Endothelial cell (in vitro differentiated cells): ENCODE measurements around the gene NUDT9. TPM values are rescaled to one million over a fixed set of nuclear protein-coding genes. Genes with fewer than 3 reads are reported as not detected.
A peak's percentile ranks its signal among the peaks of the same experiment; 100 is the strongest.
"Not testable (repeated sequence)": the region's sequence is repeated elsewhere in the genome, so short reads cannot be mapped to it uniquely, and the experiment has no call there.

Source experiments
- DNase-seq: peaks from one replicate; pipeline ENCODE4 v3.0.0; 2021; ENCODE audit warnings: low spot score
- H3K27ac Mint-ChIP-seq: one replicate; pipeline ENCODE4 v1.8.0; 2021; ENCODE audit warnings: mixed read lengths, inconsistent platforms; ENCODE audit not compliant: unreplicated experiment
- H3K27me3 Mint-ChIP-seq: one replicate; pipeline ENCODE4 v1.8.0; 2021; ENCODE audit warnings: mild to moderate bottlenecking, moderate library complexity, mixed read lengths, inconsistent platforms; ENCODE audit not compliant: unreplicated experiment
- H3K36me3 Mint-ChIP-seq: one replicate; pipeline ENCODE4 v1.8.0; 2021; ENCODE audit warnings: mild to moderate bottlenecking, low read depth, mixed read lengths, inconsistent platforms; ENCODE audit not compliant: unreplicated experiment
- H3K4me1 Mint-ChIP-seq: one replicate; pipeline ENCODE4 v1.8.0; 2021; ENCODE audit warnings: mild to moderate bottlenecking, mixed read lengths, inconsistent platforms; ENCODE audit not compliant: unreplicated experiment
- H3K4me3 Mint-ChIP-seq: one replicate; pipeline ENCODE4 v1.8.0; 2021; ENCODE audit warnings: mild to moderate bottlenecking, mixed read lengths, inconsistent platforms; ENCODE audit not compliant: unreplicated experiment
- H3K9me3 Mint-ChIP-seq: one replicate; pipeline ENCODE4 v1.8.0; 2021; ENCODE audit warnings: mixed read lengths, inconsistent platforms; ENCODE audit not compliant: unreplicated experiment
- CTCF ChIP-seq: fragments of 200-600 bp; sonication (generic); IDR thresholded peaks from one replicate; pipeline ENCODE4 v1.5.0; 2021; ENCODE audit warnings: antibody characterized with exemption; ENCODE audit not compliant: unreplicated experiment
- total RNA-seq: library from RNA; stranded (reverse); fragmentation: NEBNext Ultra II Directional; extraction: Animal tissue kit (Norgen Biotek cat#: 25700); gene quantifications from one replicate; pipeline ENCODE4 v1.2.1, GENCODE V29; 2021; ENCODE audit not compliant: unreplicated experiment

Gene NUDT9
- total RNA-seq, 1 donor from 2014 or later: 16.6 TPM

- H3K4me1 Mint-ChIP-seq: no peaks in the 10 kb centered on the region
- H3K27me3 Mint-ChIP-seq: peaks cover 2% of the 10 kb centered on the region
- no peak for TF ChIP-seq CTCF
- H3K36me3 Mint-ChIP-seq: no peaks in the 10 kb centered on the region
- H3K4me3 Mint-ChIP-seq: no peak overlapping the region
- H3K9me3 Mint-ChIP-seq: peaks cover 3% of the 10 kb centered on the region
- DNase-seq: no peak
- no peak overlapping the region for H3K27ac Mint-ChIP-seq
Measured at GRCh38 chr4:87491436-87491835, 69.1 kb downstream of the NUDT9 start.

GRCh38 chr4:87491851-87492250 is 69.5 kb downstream of the NUDT9 start:
- not testable (repeated sequence) for H3K27me3 Mint-ChIP-seq, H3K4me3 Mint-ChIP-seq, H3K9me3 Mint-ChIP-seq, H3K27ac Mint-ChIP-seq, H3K36me3 Mint-ChIP-seq, DNase-seq, H3K4me1 Mint-ChIP-seq

GRCh38 chr4:87493115-87493514 is 70.7 kb downstream of the NUDT9 start:
- Mint-ChIP-seq H3K36me3 (no peaks in the 10 kb centered on the region), H3K27ac (no peak overlapping the region), H3K4me3 (no peak overlapping the region), H3K9me3 (peaks cover 3% of the 10 kb centered on the region), H3K4me1 (no peaks in the 10 kb centered on the region), H3K27me3 (peaks cover 2% of the 10 kb centered on the region)
- TF ChIP-seq CTCF: no peak
- no peak for DNase-seq

GRCh38 chr4:87497159-87497558 is 74.8 kb downstream of the NUDT9 start:
- peak; percentile 74 for TF ChIP-seq CTCF
- H3K27ac Mint-ChIP-seq: no peak overlapping the region
- H3K27me3 Mint-ChIP-seq: no peaks in the 10 kb centered on the region
- DNase-seq: peak; percentile 21
- H3K4me3 Mint-ChIP-seq: no peak overlapping the region
- no peaks in the 10 kb centered on the region for H3K36me3 Mint-ChIP-seq
- H3K4me1 Mint-ChIP-seq: peaks cover 2% of the 10 kb centered on the region
- H3K9me3 Mint-ChIP-seq: no peaks in the 10 kb centered on the region

GRCh38 chr4:87497578-87497977 is 75.2 kb downstream of the NUDT9 start:
- Mint-ChIP-seq H3K4me3 (no peak overlapping the region), H3K9me3 (no peaks in the 10 kb centered on the region), H3K27me3 (no peaks in the 10 kb centered on the region), H3K4me1 (peaks cover 5% of the 10 kb centered on the region), H3K27ac (no peak overlapping the region), H3K36me3 (no peaks in the 10 kb centered on the region)
- no peak for DNase-seq
- no peak for TF ChIP-seq CTCF

GRCh38 chr4:87498446-87498900 is 76.1 kb downstream of the NUDT9 start:
- no peaks in the 10 kb centered on the region for H3K9me3 Mint-ChIP-seq

More at GRCh38 chr4:87498446-87498900, 76.1 kb downstream of the NUDT9 start:
- DNase-seq: no peak
- peaks cover 10% of the 10 kb centered on the region for H3K4me1 Mint-ChIP-seq
- no peak overlapping the region for H3K4me3 Mint-ChIP-seq
- TF ChIP-seq CTCF: no peak
- H3K36me3 Mint-ChIP-seq: no peaks in the 10 kb centered on the region
- H3K27ac Mint-ChIP-seq: no peak overlapping the region
- no peaks in the 10 kb centered on the region for H3K27me3 Mint-ChIP-seq
